Measurements from ENCODE around the gene EXOSC10.

DNA sequence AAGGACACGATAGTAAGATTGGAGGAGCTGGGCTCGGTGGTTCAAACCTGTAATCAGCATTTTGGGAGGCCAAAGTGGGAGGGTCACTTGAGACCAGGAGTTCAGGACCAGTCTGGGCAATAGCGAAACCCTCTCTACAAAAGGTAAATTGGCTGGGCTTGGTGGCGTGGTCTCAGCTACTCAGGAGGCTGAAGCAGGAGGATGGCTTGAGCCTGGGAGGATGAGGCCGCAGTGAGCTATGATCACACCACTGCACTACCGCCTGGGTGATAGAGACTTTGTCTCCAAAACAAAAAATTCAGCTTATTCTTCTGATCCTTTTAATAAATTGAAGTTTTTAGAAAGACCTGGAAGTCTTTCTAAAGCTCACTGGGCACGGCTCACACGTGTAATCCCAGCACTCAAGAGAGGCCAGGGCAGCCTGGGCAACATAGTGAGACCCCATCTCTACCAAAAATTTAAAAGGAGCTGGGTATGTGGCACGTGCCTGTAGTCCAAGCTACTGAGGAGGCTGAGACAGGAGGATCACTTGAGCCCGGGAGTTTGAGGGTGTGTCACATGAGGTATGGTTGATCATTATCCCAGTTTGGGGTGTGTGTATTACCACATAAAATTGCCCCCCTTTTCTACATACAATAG, 67.9 kb downstream of the EXOSC10 start:
- TF ChIP-seq, protein P1, sequence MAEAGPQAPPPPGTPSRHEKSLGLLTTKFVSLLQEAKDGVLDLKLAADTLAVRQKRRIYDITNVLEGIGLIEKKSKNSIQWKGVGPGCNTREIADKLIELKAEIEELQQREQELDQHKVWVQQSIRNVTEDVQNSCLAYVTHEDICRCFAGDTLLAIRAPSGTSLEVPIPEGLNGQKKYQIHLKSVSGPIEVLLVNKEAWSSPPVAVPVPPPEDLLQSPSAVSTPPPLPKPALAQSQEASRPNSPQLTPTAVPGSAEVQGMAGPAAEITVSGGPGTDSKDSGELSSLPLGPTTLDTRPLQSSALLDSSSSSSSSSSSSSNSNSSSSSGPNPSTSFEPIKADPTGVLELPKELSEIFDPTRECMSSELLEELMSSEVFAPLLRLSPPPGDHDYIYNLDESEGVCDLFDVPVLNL (CRISPR knock-in tag; IDR thresholded peaks at IDR 0.05; ENCODE audit: borderline replicate concordance, low read depth), result no peak
- TF ChIP-seq JAZF1 (CRISPR knock-in tag; IDR thresholded peaks at IDR 0.05) (no peak), ELF4 (CRISPR knock-in tag; IDR thresholded peaks at IDR 0.05; ENCODE audit: low read depth) (no peak), JUN (CRISPR knock-in tag; IDR thresholded peaks at IDR 0.05) (no peak)
- TF ChIP-seq, protein P2, sequence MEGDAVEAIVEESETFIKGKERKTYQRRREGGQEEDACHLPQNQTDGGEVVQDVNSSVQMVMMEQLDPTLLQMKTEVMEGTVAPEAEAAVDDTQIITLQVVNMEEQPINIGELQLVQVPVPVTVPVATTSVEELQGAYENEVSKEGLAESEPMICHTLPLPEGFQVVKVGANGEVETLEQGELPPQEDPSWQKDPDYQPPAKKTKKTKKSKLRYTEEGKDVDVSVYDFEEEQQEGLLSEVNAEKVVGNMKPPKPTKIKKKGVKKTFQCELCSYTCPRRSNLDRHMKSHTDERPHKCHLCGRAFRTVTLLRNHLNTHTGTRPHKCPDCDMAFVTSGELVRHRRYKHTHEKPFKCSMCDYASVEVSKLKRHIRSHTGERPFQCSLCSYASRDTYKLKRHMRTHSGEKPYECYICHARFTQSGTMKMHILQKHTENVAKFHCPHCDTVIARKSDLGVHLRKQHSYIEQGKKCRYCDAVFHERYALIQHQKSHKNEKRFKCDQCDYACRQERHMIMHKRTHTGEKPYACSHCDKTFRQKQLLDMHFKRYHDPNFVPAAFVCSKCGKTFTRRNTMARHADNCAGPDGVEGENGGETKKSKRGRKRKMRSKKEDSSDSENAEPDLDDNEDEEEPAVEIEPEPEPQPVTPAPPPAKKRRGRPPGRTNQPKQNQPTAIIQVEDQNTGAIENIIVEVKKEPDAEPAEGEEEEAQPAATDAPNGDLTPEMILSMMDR (IDR thresholded peaks at IDR 0.05), result no peak
- TF ChIP-seq, protein P3, sequence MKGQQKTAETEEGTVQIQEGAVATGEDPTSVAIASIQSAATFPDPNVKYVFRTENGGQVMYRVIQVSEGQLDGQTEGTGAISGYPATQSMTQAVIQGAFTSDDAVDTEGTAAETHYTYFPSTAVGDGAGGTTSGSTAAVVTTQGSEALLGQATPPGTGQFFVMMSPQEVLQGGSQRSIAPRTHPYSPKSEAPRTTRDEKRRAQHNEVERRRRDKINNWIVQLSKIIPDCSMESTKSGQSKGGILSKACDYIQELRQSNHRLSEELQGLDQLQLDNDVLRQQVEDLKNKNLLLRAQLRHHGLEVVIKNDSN (CRISPR knock-in tag; IDR thresholded peaks at IDR 0.05), result no peak
